Airway epithelial cell (primary cell): ENCODE results near the gene STRIP1. TPM values are rescaled to one million over a fixed set of nuclear protein-coding genes. Genes with fewer than 3 reads are reported as not detected.

Experiments
- total RNA-seq: library from RNA; depleted of rRNA; stranded (reverse); fragments of >200 nt; gene quantifications from 2 replicates; pipeline ENCODE4 v1.2.3, GENCODE V29; 2015

Gene STRIP1, protein sequence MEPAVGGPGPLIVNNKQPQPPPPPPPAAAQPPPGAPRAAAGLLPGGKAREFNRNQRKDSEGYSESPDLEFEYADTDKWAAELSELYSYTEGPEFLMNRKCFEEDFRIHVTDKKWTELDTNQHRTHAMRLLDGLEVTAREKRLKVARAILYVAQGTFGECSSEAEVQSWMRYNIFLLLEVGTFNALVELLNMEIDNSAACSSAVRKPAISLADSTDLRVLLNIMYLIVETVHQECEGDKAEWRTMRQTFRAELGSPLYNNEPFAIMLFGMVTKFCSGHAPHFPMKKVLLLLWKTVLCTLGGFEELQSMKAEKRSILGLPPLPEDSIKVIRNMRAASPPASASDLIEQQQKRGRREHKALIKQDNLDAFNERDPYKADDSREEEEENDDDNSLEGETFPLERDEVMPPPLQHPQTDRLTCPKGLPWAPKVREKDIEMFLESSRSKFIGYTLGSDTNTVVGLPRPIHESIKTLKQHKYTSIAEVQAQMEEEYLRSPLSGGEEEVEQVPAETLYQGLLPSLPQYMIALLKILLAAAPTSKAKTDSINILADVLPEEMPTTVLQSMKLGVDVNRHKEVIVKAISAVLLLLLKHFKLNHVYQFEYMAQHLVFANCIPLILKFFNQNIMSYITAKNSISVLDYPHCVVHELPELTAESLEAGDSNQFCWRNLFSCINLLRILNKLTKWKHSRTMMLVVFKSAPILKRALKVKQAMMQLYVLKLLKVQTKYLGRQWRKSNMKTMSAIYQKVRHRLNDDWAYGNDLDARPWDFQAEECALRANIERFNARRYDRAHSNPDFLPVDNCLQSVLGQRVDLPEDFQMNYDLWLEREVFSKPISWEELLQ
- 24.3 and 25.1 TPM in 2 replicates for total RNA-seq

DNA sequence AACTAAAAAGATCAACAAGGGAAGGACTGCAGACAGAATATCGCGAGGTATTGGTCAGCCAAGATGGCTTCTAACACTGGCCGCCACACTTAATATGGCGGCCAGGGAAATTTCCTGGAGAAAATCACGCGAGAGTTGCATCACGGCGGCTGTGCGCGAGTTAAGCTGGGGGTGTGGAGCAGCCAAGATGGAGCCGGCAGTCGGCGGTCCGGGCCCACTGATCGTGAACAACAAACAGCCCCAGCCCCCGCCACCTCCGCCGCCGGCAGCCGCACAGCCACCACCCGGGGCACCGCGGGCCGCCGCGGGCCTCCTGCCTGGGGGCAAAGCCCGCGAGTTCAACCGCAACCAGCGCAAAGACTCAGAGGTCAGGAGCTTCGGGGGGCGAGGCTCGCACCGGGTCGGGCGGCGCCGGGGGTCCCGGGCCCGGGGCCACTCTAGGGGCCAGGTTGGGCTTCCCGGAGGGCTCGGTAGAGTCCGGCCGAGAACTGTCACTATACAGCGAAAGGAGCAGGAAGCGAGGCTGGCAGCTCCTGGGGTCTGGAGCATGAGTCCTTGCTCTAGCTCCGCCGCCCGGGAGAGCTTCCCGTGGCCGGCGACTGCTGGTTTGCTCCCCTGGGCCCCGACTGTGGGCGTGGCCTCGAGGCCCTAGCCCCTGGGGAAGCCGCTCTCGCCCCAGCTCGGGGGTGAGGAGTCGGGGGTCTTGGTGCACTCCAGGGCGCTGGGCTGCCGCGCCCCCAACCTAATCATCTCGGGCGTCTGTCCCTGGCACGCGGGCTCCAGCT lies at the start of gene STRIP1:
Gene STRIP1, plus strand, starts transcription at position 174 of the 785 bp plus-strand sequence. Its CDS starts 14 bp downstream, at position 188.

DNA sequence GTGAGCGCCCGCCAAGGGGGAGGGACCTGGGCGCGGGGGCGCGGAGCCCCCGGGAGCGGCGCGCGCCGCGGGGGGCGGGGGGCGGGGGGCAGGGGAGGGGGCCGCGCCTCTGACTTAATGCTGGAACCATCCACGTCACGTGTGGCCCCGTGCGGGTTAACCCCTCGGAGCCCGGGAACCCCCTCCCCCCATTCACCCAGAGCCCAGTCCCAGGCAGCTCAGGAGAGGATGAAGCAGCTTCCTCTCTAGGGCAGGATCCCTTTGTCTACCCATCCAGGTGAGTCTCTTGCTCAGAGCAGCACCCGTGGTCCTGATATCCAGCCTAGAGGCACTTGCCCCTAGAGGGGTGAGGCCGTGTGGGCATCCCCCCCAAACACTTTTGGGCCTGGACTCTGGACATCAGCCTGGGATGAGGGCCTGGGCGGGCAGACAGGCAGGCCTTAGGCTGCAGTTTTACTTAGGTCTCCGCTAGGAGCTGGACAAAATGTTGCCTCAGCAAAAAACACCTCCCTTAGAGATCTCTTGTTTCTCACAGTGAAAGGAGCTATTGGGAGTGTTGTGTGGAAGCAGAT lies 36.3 kb downstream of the STRIP1 start, which contains the start of gene ALX3:
Gene ALX3, minus strand, starts transcription at position 2 of the 572 bp plus-strand sequence. CDS start 60 bp downstream, outside the sequence.

Other genes starting within 250 kb of the STRIP1 start
- gene CSF1, start 123.8 kb upstream of the STRIP1 start, total RNA-seq, result 4.2 and 4.9 TPM in 2 replicates
- gene AHCYL1, start 49.9 kb upstream of the STRIP1 start, total RNA-seq, result 35.2 and 37.7 TPM in 2 replicates
- gene ALX3, start 36.0 kb downstream of the STRIP1 start, total RNA-seq, result not detected in 2 replicates
- not detected in 2 replicates for gene UBL4B, start 77.8 kb downstream of the STRIP1 start, total RNA-seq
- 0.19 and 0.21 TPM in 2 replicates for gene SLC6A17, start 115.9 kb downstream of the STRIP1 start, total RNA-seq
- gene KCNC4, start 175.7 kb downstream of the STRIP1 start, total RNA-seq, result 2.5 and 2.9 TPM in 2 replicates